SK-N-SH (cell line): ENCODE measurements around the gene TJP3. TPM values are rescaled to one million over a fixed set of nuclear protein-coding genes. Genes with fewer than 3 reads are reported as not detected.

Source experiments
- CTCF ChIA-PET: fragments of 300-600, 350-600 bp; formaldehyde crosslinking; extraction: SDS; loops from one replicate; lab custom pipeline; 2021; lab: Yijun Ruan, JAX
- POLR2A ChIA-PET: fragments of 350-600 bp; sonication (Branson Sonifier 250); formaldehyde crosslinking; extraction: SDS; loops from one replicate; lab custom pipeline; 2020; ENCODE audit warnings: antibody characterized with exemption, inconsistent platforms; lab: Yijun Ruan, JAX
- DNase-seq: peaks from one replicate; pipeline ENCODE4 v3.0.0; 2012
- H2AFZ ChIP-seq: fragments of 200-600 bp; sonication (generic); 2 replicates; pipeline ENCODE4 v1.8.1; 2016; ENCODE audit warnings: antibody characterized with exemption, mild to moderate bottlenecking, low read depth
- H3F3A ChIP-seq: fragments of 200-600 bp; sonication (generic); replicated peaks from 2 replicates; pipeline ENCODE3; 2016; ENCODE audit warnings: antibody characterized with exemption, mild to moderate bottlenecking; ENCODE audit not compliant: insufficient read depth
- H3K27ac ChIP-seq, 2 experiments: fragments of 200-500 bp in 1 of 2; fragments of 200-600 bp in 1 of 2; sonication (Bioruptor generic) in 1 of 2; sonication (generic), shearing (Covaris generic) in 1 of 2; 2 replicates each; pipeline versions ENCODE4 v1.5.1 to v1.6.1; 2014 to 2016; ENCODE audit warnings: low read depth in 2 of 2, inconsistent platforms in 1 of 2, low read length in 1 of 2, mild to moderate bottlenecking in 1 of 2, mixed read lengths in 1 of 2
- H3K27me3 ChIP-seq: fragments of 200-600 bp; sonication (generic), shearing (Covaris generic); 2 replicates; pipeline ENCODE4 v1.6.1; 2016; ENCODE audit warnings: mixed run types; ENCODE audit not compliant: insufficient read depth
- H3K36me3 ChIP-seq, 2 experiments: fragments of 200-500 bp in 1 of 2; fragments of 200-600 bp in 1 of 2; sonication (Bioruptor generic) in 1 of 2; sonication (generic) in 1 of 2; replicated peaks in 1 of 2; 2 replicates each; pipeline versions ENCODE3 to v1.5.1; 2014 to 2016; ENCODE audit warnings: low read length in 1 of 2, mild to moderate bottlenecking in 1 of 2; ENCODE audit not compliant: insufficient read depth in 2 of 2, control insufficient read depth in 1 of 2
- H3K4me1 ChIP-seq, 2 experiments: fragments of 200-500 bp in 1 of 2; fragments of 200-600 bp in 1 of 2; sonication (Bioruptor generic) in 1 of 2; sonication (generic), shearing (Covaris generic) in 1 of 2; 2 replicates each; pipeline versions ENCODE4 v1.5.1 to v1.6.1; 2014 to 2016; ENCODE audit warnings: low read depth in 1 of 2, low read length in 1 of 2, mixed run types in 1 of 2; ENCODE audit not compliant: insufficient read depth in 2 of 2, control insufficient read depth in 1 of 2
- H3K4me2 ChIP-seq: fragments of 200-600 bp; sonication (generic), shearing (Covaris generic); 2 replicates; pipeline ENCODE4 v1.6.1; 2017; ENCODE audit warnings: mixed run types
- H3K4me3 ChIP-seq, 2 experiments: fragments of 200-500 bp in 1 of 2; fragments of 200-600 bp in 1 of 2; sonication (Bioruptor generic) in 1 of 2; sonication (generic), shearing (Covaris generic) in 1 of 2; 2 replicates each; pipeline versions ENCODE4 v1.5.1 to v1.8.1; 2014 to 2016; ENCODE audit warnings: low read depth in 2 of 2, inconsistent platforms in 1 of 2, low read length in 1 of 2, mild to moderate bottlenecking in 1 of 2, mixed read lengths in 1 of 2, moderate library complexity in 1 of 2
- H3K79me2 ChIP-seq: fragments of 200-600 bp; sonication (generic); 2 replicates; pipeline ENCODE4 v1.8.1; 2017; ENCODE audit warnings: mild to moderate bottlenecking; ENCODE audit not compliant: insufficient read depth
- H3K9ac ChIP-seq: fragments of 200-600 bp; sonication (generic); 2 replicates; pipeline ENCODE4 v1.6.1; 2017; ENCODE audit warnings: mixed run types
- H3K9me2 ChIP-seq: fragments of 200-600 bp; sonication (generic); 2 replicates; pipeline ENCODE4 v1.6.1; 2017; ENCODE audit warnings: mixed run types
- H3K9me3 ChIP-seq: fragments of 200-600 bp; sonication (generic); 2 replicates; pipeline ENCODE4 v1.6.1; 2017; ENCODE audit warnings: mixed run types, mild to moderate bottlenecking, moderate library complexity
- H4K20me1 ChIP-seq: fragments of 200-600 bp; sonication (generic); 2 replicates; pipeline ENCODE4 v1.6.1; 2017; ENCODE audit warnings: mild to moderate bottlenecking, mixed run types; ENCODE audit not compliant: insufficient read depth
- CTCF ChIP-seq: fragments of 200-600 bp; sonication (generic); IDR thresholded peaks from 2 replicates; pipeline ENCODE4 v1.6.1; 2017; ENCODE audit warnings: antibody characterized with exemption, mild to moderate bottlenecking, moderate library complexity
- ELF1 ChIP-seq: IDR thresholded peaks from 2 replicates; pipeline ENCODE4 v1.4.0; 2012
- FOSL2 ChIP-seq: IDR thresholded peaks from 2 replicates; pipeline ENCODE4 v1.4.0; 2012; ENCODE audit warnings: low read depth, mild to moderate bottlenecking, moderate library complexity, borderline replicate concordance
- FOXJ3 ChIP-seq: sonication (generic); formaldehyde crosslinking; IDR thresholded peaks from 2 replicates; pipeline ENCODE4 v1.5.1; 2020; ENCODE audit warnings: mild to moderate bottlenecking, missing genetic modification reagents
- GATA2 ChIP-seq: sonication (generic); formaldehyde crosslinking; IDR thresholded peaks from 2 replicates; pipeline ENCODE4 v1.5.0; 2020; ENCODE audit warnings: mild to moderate bottlenecking, missing genetic modification reagents
- MEF2A ChIP-seq: IDR thresholded peaks from 2 replicates; pipeline ENCODE4 v1.4.0; 2012; ENCODE audit warnings: low read depth, borderline replicate concordance
- MXI1 ChIP-seq: IDR thresholded peaks from 2 replicates; pipeline ENCODE4 v1.6.1; 2012; ENCODE audit warnings: mild to moderate bottlenecking, low read depth, low read length, improper control_type of control experiment
- NFIC ChIP-seq: IDR thresholded peaks from 2 replicates; pipeline ENCODE4 v1.4.0; 2012; ENCODE audit warnings: borderline replicate concordance
- NRF1 ChIP-seq: IDR thresholded peaks from 2 replicates; pipeline ENCODE4 v1.6.1; 2012; ENCODE audit warnings: low read depth, mild to moderate bottlenecking, low read length
- POLR2AphosphoS5 ChIP-seq: IDR thresholded peaks from 2 replicates; pipeline ENCODE4 v1.6.1; 2012; ENCODE audit warnings: low read depth, low read length
- RAD21 ChIP-seq: IDR thresholded peaks from 2 replicates; pipeline ENCODE4 v1.6.1; 2012; ENCODE audit warnings: mild to moderate bottlenecking, low read length
- RCOR1 ChIP-seq: fragments of 150-350 bp; IDR thresholded peaks from 2 replicates; pipeline ENCODE4 v1.6.1; 2017; ENCODE audit warnings: antibody characterized with exemption, low read length
- RXRA ChIP-seq: IDR thresholded peaks from 2 replicates; pipeline ENCODE4 v1.4.0; 2012; ENCODE audit warnings: low read depth, mild to moderate bottlenecking, borderline replicate concordance
- TAF1 ChIP-seq: IDR thresholded peaks from 2 replicates; pipeline ENCODE4 v1.6.1; 2012; ENCODE audit warnings: low read depth, mild to moderate bottlenecking, low read length, moderate library complexity, borderline replicate concordance
- TCF12 ChIP-seq: IDR thresholded peaks from 2 replicates; pipeline ENCODE4 v1.4.0; 2012
- TEAD4 ChIP-seq: IDR thresholded peaks from 2 replicates; pipeline ENCODE4 v1.4.0; 2012; ENCODE audit warnings: mild to moderate bottlenecking, borderline replicate concordance; ENCODE audit not compliant: insufficient read depth
- YY1 ChIP-seq: IDR thresholded peaks from 2 replicates; pipeline ENCODE4 v1.4.0; 2012; ENCODE audit warnings: low read depth, mild to moderate bottlenecking
- WGBS: methylation state at CpG from one replicate; pipeline ENCODE4 v1.1.6; 2017; ENCODE audit warnings: low lambda C conversion rate; 5-methylcytosine and 5-hydroxymethylcytosine counted together
- polyA plus RNA-seq, 3 experiments: library from polyadenylated mRNA; depleted of rRNA; stranded (reverse); fragments of >200 nt; gene quantifications; 2 replicates each; pipeline ENCODE4 v1.2.3, GENCODE V29; 2012
- TF ChIP-seq, protein P1 (sequence below): IDR thresholded peaks from 2 replicates; pipeline ENCODE4 v1.4.0; 2012; ENCODE audit warnings: low read depth, borderline replicate concordance
- TF ChIP-seq, protein P2 (sequence below): IDR thresholded peaks from 2 replicates; pipeline ENCODE4 v1.4.0; 2012; ENCODE audit warnings: low read depth, borderline replicate concordance
- TF ChIP-seq, protein P3 (sequence below): IDR thresholded peaks from 2 replicates; pipeline ENCODE4 v1.6.1; 2012; ENCODE audit warnings: mild to moderate bottlenecking, low read depth, low read length, moderate library complexity
- TF ChIP-seq, protein P4 (sequence below): IDR thresholded peaks from 2 replicates; pipeline ENCODE4 v1.4.0; 2012; ENCODE audit warnings: low read depth

Gene TJP3
- polyA plus RNA-seq, 1 of the 3 experiments (the other 2 are of a cell fraction): 0.36 TPM

- H3K4me3 ChIP-seq: no peak overlapping the region
- DNase-seq: no peak
- no peak overlapping the region for H3K4me2 ChIP-seq
- no peak overlapping the region for H3K9ac ChIP-seq
- H3K79me2 ChIP-seq: no peaks in the 10 kb centered on the region
- no peaks in the 10 kb centered on the region for H3K9me2 ChIP-seq
- H3F3A ChIP-seq: no peaks in the 10 kb centered on the region
- ChIA-PET POLR2A (no interaction called here), CTCF (interaction anchor here (0.9 kb wide), 1 partner anchor 31 kb away, joined by 4 read pairs; no protein-coding TSS in a partner anchor)
- no peak overlapping the region for H2AFZ ChIP-seq
- H3K27me3 ChIP-seq: peaks cover 10% of the 10 kb centered on the region; the same call in 1 of the 2 replicates
- H3K27ac ChIP-seq: no peak overlapping the region
- H3K9me3 ChIP-seq: no peaks in the 10 kb centered on the region
- H3K36me3 ChIP-seq: no peaks in the 10 kb centered on the region
- TF ChIP-seq FOXJ3 (CRISPR knock-in tag) (no peak), TAF1 (no peak), RAD21 (no peak), TCF12 (no peak), FOSL2 (no peak), NFIC (no peak), MEF2A (no peak), MXI1 (no peak), POLR2AphosphoS5 (no peak)
- WGBS: 22% methylated on average over 7 of the region's 7 CpGs
- H4K20me1 ChIP-seq: no peaks in the 10 kb centered on the region
- no peaks in the 10 kb centered on the region for H3K4me1 ChIP-seq
These were observed 82.8 kb downstream of the TJP3 start for GRCh38 chr19:3790941-3791340.

DNA sequence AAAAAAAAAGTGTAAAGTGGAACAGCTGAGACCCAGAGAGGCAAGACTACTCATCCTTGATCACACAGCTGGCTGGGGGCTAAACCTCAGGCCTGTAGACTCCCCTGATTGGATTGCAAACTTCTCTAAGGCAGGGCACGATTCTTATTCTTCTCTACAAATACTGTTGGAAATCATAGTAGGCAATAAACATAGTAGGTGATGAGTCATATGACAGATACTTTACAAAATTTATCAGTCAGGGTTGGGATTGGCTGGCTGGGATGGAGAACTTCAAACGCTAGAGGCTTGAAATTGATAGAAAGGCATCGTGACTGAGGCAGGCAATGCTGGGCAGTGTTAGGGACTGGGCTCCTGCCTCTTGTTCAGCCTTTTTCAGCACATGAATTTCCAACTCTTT, 83.9 kb downstream of the TJP3 start:
- Histone ChIP-seq H3K9me2 (no peaks in the 10 kb centered on the region), H2AFZ (no peak overlapping the region), H3K9me3 (no peaks in the 10 kb centered on the region), H3K4me2 (no peak overlapping the region), H3K9ac (no peak overlapping the region), H3K27me3 (peaks cover 10% of the 10 kb centered on the region; the same call in 1 of the 2 replicates), H3F3A (no peaks in the 10 kb centered on the region), H3K27ac (no peak overlapping the region), H4K20me1 (no peaks in the 10 kb centered on the region), H3K4me3 (no peak overlapping the region), H3K36me3 (no peaks in the 10 kb centered on the region)
- ChIA-PET POLR2A (no interaction called here), CTCF (no interaction called here)
- WGBS: 63% methylated on average over 3 of the region's 3 CpGs
- TF ChIP-seq TAF1 (no peak), RCOR1 (no peak), CTCF (no peak), RXRA (no peak), GATA2 (CRISPR knock-in tag) (no peak), MXI1 (no peak), NFIC (no peak), NRF1 (no peak), TEAD4 (no peak), MEF2A (no peak), YY1 (no peak), ELF1 (no peak), POLR2AphosphoS5 (no peak)
- TF ChIP-seq, protein P1, sequence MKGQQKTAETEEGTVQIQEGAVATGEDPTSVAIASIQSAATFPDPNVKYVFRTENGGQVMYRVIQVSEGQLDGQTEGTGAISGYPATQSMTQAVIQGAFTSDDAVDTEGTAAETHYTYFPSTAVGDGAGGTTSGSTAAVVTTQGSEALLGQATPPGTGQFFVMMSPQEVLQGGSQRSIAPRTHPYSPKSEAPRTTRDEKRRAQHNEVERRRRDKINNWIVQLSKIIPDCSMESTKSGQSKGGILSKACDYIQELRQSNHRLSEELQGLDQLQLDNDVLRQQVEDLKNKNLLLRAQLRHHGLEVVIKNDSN: no peak
- TF ChIP-seq, protein P2, sequence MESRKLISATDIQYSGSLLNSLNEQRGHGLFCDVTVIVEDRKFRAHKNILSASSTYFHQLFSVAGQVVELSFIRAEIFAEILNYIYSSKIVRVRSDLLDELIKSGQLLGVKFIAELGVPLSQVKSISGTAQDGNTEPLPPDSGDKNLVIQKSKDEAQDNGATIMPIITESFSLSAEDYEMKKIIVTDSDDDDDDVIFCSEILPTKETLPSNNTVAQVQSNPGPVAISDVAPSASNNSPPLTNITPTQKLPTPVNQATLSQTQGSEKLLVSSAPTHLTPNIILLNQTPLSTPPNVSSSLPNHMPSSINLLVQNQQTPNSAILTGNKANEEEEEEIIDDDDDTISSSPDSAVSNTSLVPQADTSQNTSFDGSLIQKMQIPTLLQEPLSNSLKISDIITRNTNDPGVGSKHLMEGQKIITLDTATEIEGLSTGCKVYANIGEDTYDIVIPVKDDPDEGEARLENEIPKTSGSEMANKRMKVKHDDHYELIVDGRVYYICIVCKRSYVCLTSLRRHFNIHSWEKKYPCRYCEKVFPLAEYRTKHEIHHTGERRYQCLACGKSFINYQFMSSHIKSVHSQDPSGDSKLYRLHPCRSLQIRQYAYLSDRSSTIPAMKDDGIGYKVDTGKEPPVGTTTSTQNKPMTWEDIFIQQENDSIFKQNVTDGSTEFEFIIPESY: no peak
- TF ChIP-seq, protein P3, sequence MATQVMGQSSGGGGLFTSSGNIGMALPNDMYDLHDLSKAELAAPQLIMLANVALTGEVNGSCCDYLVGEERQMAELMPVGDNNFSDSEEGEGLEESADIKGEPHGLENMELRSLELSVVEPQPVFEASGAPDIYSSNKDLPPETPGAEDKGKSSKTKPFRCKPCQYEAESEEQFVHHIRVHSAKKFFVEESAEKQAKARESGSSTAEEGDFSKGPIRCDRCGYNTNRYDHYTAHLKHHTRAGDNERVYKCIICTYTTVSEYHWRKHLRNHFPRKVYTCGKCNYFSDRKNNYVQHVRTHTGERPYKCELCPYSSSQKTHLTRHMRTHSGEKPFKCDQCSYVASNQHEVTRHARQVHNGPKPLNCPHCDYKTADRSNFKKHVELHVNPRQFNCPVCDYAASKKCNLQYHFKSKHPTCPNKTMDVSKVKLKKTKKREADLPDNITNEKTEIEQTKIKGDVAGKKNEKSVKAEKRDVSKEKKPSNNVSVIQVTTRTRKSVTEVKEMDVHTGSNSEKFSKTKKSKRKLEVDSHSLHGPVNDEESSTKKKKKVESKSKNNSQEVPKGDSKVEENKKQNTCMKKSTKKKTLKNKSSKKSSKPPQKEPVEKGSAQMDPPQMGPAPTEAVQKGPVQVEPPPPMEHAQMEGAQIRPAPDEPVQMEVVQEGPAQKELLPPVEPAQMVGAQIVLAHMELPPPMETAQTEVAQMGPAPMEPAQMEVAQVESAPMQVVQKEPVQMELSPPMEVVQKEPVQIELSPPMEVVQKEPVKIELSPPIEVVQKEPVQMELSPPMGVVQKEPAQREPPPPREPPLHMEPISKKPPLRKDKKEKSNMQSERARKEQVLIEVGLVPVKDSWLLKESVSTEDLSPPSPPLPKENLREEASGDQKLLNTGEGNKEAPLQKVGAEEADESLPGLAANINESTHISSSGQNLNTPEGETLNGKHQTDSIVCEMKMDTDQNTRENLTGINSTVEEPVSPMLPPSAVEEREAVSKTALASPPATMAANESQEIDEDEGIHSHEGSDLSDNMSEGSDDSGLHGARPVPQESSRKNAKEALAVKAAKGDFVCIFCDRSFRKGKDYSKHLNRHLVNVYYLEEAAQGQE: no peak
- TF ChIP-seq, protein P4, sequence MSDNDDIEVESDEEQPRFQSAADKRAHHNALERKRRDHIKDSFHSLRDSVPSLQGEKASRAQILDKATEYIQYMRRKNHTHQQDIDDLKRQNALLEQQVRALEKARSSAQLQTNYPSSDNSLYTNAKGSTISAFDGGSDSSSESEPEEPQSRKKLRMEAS: no peak
- TF ChIP-seq, all 33 proteins: peak for 0
- H3K4me1 ChIP-seq: no peaks in the 10 kb centered on the region
- no peak for DNase-seq
- H3K79me2 ChIP-seq: no peaks in the 10 kb centered on the region
